Neutrophil (primary cell): Measurements from ENCODE around the gene NXPH3.
"Not testable (repeated sequence)": the region's sequence is repeated elsewhere in the genome, so short reads cannot be mapped to it uniquely, and the experiment has no call there.

Source experiments
- H3K27ac ChIP-seq: fragments of 200-600 bp; sonication (generic); 2 replicates; pipeline ENCODE4 v1.5.1; 2016; ENCODE audit warnings: mild to moderate bottlenecking, moderate library complexity
- H3K27me3 ChIP-seq: fragments of 200-600 bp; sonication (generic); 2 replicates; pipeline ENCODE4 v1.6.0; 2016; ENCODE audit warnings: mild to moderate bottlenecking
- H3K36me3 ChIP-seq: fragments of 200-600 bp; sonication (generic); 2 replicates; pipeline ENCODE4 v1.5.1; 2017
- H3K4me1 ChIP-seq, 2 experiments: fragments of 200-600 bp in 1 of 2; sonication (generic) in 1 of 2; 1 replicate in 1 of 2; 2 replicates in 1 of 2; pipeline versions ENCODE4 v1.5.1 to v1.6.1; 2013 to 2016; ENCODE audit warnings: low read depth in 1 of 2, low read length in 1 of 2, mild to moderate bottlenecking in 1 of 2, moderate library complexity in 1 of 2; ENCODE audit not compliant: control insufficient read depth in 1 of 2, insufficient read depth in 1 of 2
- H3K4me3 ChIP-seq, 2 experiments: fragments of 200-600 bp in 1 of 2; sonication (generic) in 1 of 2; 1 replicate in 1 of 2; 2 replicates in 1 of 2; pipeline ENCODE4 v1.5.1; 2013 to 2016; ENCODE audit warnings: low read depth in 1 of 2, low read length in 1 of 2, mild to moderate bottlenecking in 1 of 2, moderate library complexity in 1 of 2
- H3K9me3 ChIP-seq: fragments of 200-600 bp; sonication (generic); 2 replicates; pipeline ENCODE4 v1.5.1; 2016
- CTCF ChIP-seq: fragments of 200-600 bp; sonication (generic); IDR thresholded peaks from 2 replicates; pipeline ENCODE4 v1.5.1; 2016; ENCODE audit warnings: antibody characterized with exemption

NXPH3 gene

GRCh38 chr17:49548506-49549310 lies 27.0 kb upstream of the NXPH3 start:
- H3K9me3 ChIP-seq: no peaks in the 10 kb centered on the region
- H3K27ac ChIP-seq: no peak overlapping the region
- H3K4me1 ChIP-seq: no peaks in the 10 kb centered on the region
- no peaks in the 10 kb centered on the region for H3K27me3 ChIP-seq
- no peak overlapping the region for H3K4me3 ChIP-seq
- no peaks in the 10 kb centered on the region for H3K36me3 ChIP-seq
- no peak for TF ChIP-seq CTCF

- Histone ChIP-seq H3K9me3 (no peaks in the 10 kb centered on the region), H3K4me3 (no peak overlapping the region), H3K36me3 (no peaks in the 10 kb centered on the region), H3K27ac (no peak overlapping the region), H3K27me3 (no peaks in the 10 kb centered on the region), H3K4me1 (no peaks in the 10 kb centered on the region)
- TF ChIP-seq CTCF: no peak
These were observed 26.4 kb upstream of the NXPH3 start for GRCh38 chr17:49549311-49549605.

- Histone ChIP-seq H3K9me3 (no peaks in the 10 kb centered on the region), H3K36me3 (no peaks in the 10 kb centered on the region), H3K4me3 (no peak overlapping the region), H3K27me3 (no peaks in the 10 kb centered on the region), H3K27ac (no peak overlapping the region), H3K4me1 (no peaks in the 10 kb centered on the region)
- TF ChIP-seq CTCF: no peak
These were observed 25.7 kb upstream of the NXPH3 start for GRCh38 chr17:49549691-49550678.

- not testable (repeated sequence) for H3K4me3 ChIP-seq, H3K27ac ChIP-seq, H3K27me3 ChIP-seq, H3K4me1 ChIP-seq, H3K9me3 ChIP-seq, H3K36me3 ChIP-seq
These were observed 24.9 kb upstream of the NXPH3 start for GRCh38 chr17:49550764-49551163.

GRCh38 chr17:49551221-49552069 lies 24.2 kb upstream of the NXPH3 start:
- no peaks in the 10 kb centered on the region for H3K9me3 ChIP-seq
- no peak for TF ChIP-seq CTCF
- no peaks in the 10 kb centered on the region for H3K36me3 ChIP-seq
- no peaks in the 10 kb centered on the region for H3K27me3 ChIP-seq
- H3K27ac ChIP-seq: no peak overlapping the region
- H3K4me3 ChIP-seq: no peak overlapping the region
- peaks cover 4% of the 10 kb centered on the region in 2 experiments for H3K4me1 ChIP-seq
